Measurements from ENCODE around the gene R3HDML.
A peak's percentile ranks its signal among the peaks of the same experiment; 100 is the strongest.

Gene R3HDML

GRCh38 chr20:44367746-44368145, 30.9 kb downstream of the R3HDML start:
- TF ChIP-seq GATA3 (IDR thresholded peaks at IDR 0.05; ENCODE audit: low read depth, low read length) (no peak), GATA2 (IDR thresholded peaks at IDR 0.05; ENCODE audit: low read depth, low read length) (no peak)

GRCh38 chr20:44370639-44371218, 33.9 kb downstream of the R3HDML start:
- TF ChIP-seq GATA2 (IDR thresholded peaks at IDR 0.05; ENCODE audit: low read depth, low read length), result no peak
- TF ChIP-seq GATA3 (IDR thresholded peaks at IDR 0.05; ENCODE audit: low read depth, low read length), result no peak

- TF ChIP-seq GATA2 (IDR thresholded peaks at IDR 0.05; ENCODE audit: low read depth, low read length) (no peak), GATA3 (IDR thresholded peaks at IDR 0.05; ENCODE audit: low read depth, low read length) (no peak)
Measured at GRCh38 chr20:44382641-44383040, 45.8 kb downstream of the R3HDML start.

GRCh38 chr20:44384423-44385027, 47.7 kb downstream of the R3HDML start:
- peak; percentile 64 for TF ChIP-seq GATA2 (IDR thresholded peaks at IDR 0.05; ENCODE audit: low read depth, low read length)
- no peak for TF ChIP-seq GATA3 (IDR thresholded peaks at IDR 0.05; ENCODE audit: low read depth, low read length)

- no peak for TF ChIP-seq GATA3 (IDR thresholded peaks at IDR 0.05; ENCODE audit: low read depth, low read length)
- no peak for TF ChIP-seq GATA2 (IDR thresholded peaks at IDR 0.05; ENCODE audit: low read depth, low read length)
Measured at GRCh38 chr20:44388466-44389023, 51.7 kb downstream of the R3HDML start.

GRCh38 chr20:44389871-44390270, 53.0 kb downstream of the R3HDML start:
- no peak for TF ChIP-seq GATA3 (IDR thresholded peaks at IDR 0.05; ENCODE audit: low read depth, low read length)
- TF ChIP-seq GATA2 (IDR thresholded peaks at IDR 0.05; ENCODE audit: low read depth, low read length), result no peak

- TF ChIP-seq GATA3 (IDR thresholded peaks at IDR 0.05; ENCODE audit: low read depth, low read length) (no peak), GATA2 (IDR thresholded peaks at IDR 0.05; ENCODE audit: low read depth, low read length) (no peak)
Measured at GRCh38 chr20:44390280-44390679, 53.4 kb downstream of the R3HDML start.

GRCh38 chr20:44392088-44392775, 55.4 kb downstream of the R3HDML start:
- no peak for TF ChIP-seq GATA2 (IDR thresholded peaks at IDR 0.05; ENCODE audit: low read depth, low read length)
- TF ChIP-seq GATA3 (IDR thresholded peaks at IDR 0.05; ENCODE audit: low read depth, low read length), result no peak

GRCh38 chr20:44392776-44393607, 56.1 kb downstream of the R3HDML start:
- TF ChIP-seq GATA2 (IDR thresholded peaks at IDR 0.05; ENCODE audit: low read depth, low read length) (no peak), GATA3 (IDR thresholded peaks at IDR 0.05; ENCODE audit: low read depth, low read length) (no peak)

- no peak for TF ChIP-seq GATA2 (IDR thresholded peaks at IDR 0.05; ENCODE audit: low read depth, low read length)
- TF ChIP-seq GATA3 (IDR thresholded peaks at IDR 0.05; ENCODE audit: low read depth, low read length), result no peak
Measured at GRCh38 chr20:44393608-44394451, 57.0 kb downstream of the R3HDML start.

- TF ChIP-seq GATA3 (IDR thresholded peaks at IDR 0.05; ENCODE audit: low read depth, low read length) (no peak), GATA2 (IDR thresholded peaks at IDR 0.05; ENCODE audit: low read depth, low read length) (no peak)
Measured at GRCh38 chr20:44394452-44394701, 57.5 kb downstream of the R3HDML start.

GRCh38 chr20:44394702-44395460, 58.0 kb downstream of the R3HDML start:
- TF ChIP-seq GATA3 (IDR thresholded peaks at IDR 0.05; ENCODE audit: low read depth, low read length) (no peak), GATA2 (IDR thresholded peaks at IDR 0.05; ENCODE audit: low read depth, low read length) (no peak)

All from SH-SY5Y (cell line).